GDM1 (cell line): ENCODE results near the gene VPS36.
"Not testable (repeated sequence)": the region's sequence is repeated elsewhere in the genome, so short reads cannot be mapped to it uniquely, and the experiment has no call there.

ENCODE experiments used
- DNase-seq: peaks from one replicate; lab custom pipeline; 2025; lab: John Stamatoyannopoulos, UW

The VPS36 gene

DNA sequence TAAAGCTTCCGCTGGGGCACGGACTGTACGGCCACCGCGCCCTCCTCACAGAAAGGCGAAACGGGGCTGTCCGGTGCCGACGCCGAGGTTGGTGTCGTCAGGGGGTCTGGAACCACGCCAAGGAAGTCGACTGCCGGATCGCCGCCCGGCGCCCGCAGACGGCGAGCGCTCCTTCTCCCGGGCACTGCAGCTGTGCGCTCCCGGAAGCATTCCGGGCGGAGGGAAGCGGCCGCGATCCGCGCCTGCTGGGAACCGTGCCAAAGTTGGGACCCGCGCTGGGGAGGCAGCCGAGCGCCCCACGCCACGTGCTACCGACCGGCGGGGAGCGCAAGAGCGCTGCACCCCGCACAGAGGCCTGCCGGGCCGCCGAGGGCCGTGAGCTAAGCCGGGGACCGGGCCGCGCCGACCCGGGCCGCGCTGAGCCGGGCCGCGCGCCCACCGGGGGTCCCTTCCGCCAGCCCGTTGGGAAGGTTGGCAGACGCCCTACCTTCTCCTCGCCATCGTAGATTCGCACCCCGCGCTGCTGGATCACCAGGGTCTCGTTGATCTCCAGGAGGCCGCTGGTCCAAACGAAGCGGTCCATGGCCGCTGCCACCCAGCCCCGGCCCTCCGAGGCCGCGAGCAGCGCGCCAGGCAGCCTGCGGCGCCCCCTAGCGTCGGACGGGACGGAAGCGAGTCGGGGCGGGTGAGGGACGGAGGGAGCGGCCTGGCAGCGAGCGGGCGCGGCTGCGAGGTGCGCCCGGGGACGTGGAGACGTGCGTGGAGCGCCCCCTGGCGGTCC is at the start of gene VPS36:
Gene VPS36 (minus strand): TSS at position 623 of the 781 bp plus-strand sequence. CDS start 40 bp downstream, at position 583.
- DNase-seq = peak; percentile 98

DNA sequence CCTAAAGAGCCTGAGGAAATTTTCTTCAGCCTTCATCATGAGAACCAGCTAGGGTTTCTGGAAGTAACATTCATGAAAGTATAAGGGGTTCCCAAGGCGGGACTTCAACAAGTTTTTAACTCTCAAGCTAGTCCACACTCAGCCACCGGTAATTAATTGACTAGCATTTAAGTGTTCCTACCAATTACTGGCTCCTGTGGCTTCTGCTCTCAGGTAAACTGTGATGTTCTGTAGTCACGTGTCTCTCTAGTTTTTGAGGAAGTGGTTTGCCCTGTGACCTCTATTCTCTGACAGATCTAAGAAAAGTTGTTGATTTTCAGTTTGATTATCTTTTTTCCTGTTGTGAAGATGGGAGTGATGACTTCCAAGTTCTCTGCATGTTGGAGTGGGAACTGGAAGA is 47.5 kb upstream of the VPS36 start:
- DNase-seq = not testable (repeated sequence)

- not testable (repeated sequence) for DNase-seq
Observed at GRCh38 chr13:52494241-52494640, 43.8 kb upstream of the VPS36 start.

DNA sequence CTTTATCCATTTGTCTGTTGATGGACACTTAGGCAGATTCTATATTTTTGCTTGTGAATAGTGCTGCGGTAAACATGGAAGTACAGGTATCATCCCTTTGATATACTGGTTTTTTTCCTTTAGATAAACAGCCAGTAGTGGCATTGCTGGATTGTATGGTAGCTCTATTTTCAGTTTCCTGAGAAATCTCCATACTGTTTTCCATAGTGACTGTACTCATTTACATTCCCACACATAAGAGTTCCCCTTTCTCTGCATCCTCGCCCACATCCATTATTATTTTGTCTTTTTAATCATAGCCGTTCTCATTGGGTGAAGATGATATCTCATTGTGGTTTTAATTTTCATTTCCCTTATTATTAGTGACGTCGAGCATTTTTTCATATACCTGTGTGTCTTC is 40.6 kb upstream of the VPS36 start:
- not testable (repeated sequence) for DNase-seq

- DNase-seq = not testable (repeated sequence)
Observed at GRCh38 chr13:52488763-52489162, 38.3 kb upstream of the VPS36 start.

DNA sequence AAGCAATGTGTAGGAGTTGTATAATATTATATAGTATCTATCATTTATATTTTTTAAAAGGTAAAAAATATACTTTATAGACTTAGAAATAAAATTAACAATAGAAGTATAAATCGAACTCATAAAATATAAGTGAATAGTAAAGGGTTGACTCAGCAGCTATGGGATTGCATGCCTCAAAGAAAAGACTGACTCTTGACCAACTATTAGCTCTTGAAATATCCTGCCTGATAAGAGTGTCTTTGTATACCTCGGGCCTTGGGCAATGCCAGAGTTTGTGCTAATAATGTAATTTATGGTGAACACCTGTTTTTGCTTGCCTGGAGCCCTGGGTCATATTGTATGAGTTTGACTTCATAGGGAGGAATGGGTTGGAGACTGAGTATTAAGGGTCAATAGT is 36.6 kb upstream of the VPS36 start:
- DNase-seq = not testable (repeated sequence)

DNA sequence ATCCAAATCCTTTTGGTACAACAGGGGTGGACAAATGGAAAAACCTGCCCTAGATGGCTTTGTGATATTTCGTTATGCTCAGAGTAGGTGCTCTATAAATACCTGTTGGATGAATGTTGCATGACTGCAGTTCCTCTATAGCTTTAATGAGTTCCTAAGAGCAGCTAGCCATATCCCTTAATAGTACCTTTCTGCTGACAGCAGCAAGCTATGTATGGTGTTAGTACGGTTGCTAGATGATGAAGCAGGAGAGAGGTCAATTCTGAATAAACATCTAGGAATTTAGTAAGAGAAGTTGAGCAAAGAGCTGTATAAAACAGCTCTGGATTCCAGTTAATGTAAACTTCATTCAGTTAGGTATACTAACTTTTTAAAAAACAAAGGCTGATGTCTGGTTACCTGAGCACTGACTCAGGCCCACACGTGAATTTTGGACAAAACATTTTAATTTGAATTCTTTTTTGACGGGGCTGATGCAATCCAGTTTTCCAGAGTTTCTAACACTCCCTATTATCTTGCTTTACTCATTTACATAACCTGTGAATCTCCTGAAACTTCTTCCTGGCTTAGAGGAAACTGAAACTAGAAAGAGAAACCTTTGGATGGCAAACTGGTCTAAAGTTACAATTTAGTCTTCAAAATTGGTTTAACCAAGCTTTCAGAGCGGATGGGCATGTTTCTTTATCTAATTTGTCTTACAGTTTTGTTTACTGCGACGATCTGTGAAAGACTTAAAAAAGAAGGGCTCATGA is 30.4 kb upstream of the VPS36 start:
- DNase-seq = not testable (repeated sequence)

- DNase-seq = not testable (repeated sequence)
Observed at GRCh38 chr13:52468487-52468886, 18.1 kb upstream of the VPS36 start.

- DNase-seq = no peak
Observed at GRCh38 chr13:52463526-52463925, 13.1 kb upstream of the VPS36 start.

DNA sequence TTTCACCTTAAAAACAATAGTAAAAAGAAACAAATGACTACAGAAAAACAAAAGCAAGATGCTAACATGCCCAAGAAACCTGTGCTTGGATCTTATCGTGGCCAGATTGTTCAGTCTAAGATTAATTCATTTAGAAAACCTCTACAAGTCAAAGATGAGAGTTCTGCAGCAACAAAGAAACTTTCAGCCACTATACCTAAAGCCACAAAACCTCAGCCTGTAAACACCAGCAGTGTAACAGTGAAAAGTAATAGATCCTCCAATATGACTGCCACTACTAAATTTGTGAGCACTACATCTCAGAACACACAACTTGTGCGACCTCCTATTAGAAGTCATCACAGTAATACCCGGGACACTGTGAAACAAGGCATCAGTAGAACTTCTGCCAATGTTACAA is 10.8 kb upstream of the VPS36 start:
- DNase-seq = no peak

- no peak for DNase-seq
Observed at GRCh38 chr13:52459668-52460067, 9.2 kb upstream of the VPS36 start.

GRCh38 chr13:52455677-52456041 is 5.2 kb upstream of the VPS36 start:
- DNase-seq = peak; percentile 86

- DNase-seq = peak; percentile 99
Observed at GRCh38 chr13:52454820-52455676, 4.6 kb upstream of the VPS36 start, which contains the start of gene CKAP2. Gene CKAP2 (plus strand): TSS chr13:52455478. CDS start chr13:52455557, 79 bp downstream.

- peak; percentile 49 for DNase-seq
Observed at GRCh38 chr13:52454459-52454819, 4.0 kb upstream of the VPS36 start.

GRCh38 chr13:52452470-52452869 is 2.0 kb upstream of the VPS36 start:
- no peak for DNase-seq

DNA sequence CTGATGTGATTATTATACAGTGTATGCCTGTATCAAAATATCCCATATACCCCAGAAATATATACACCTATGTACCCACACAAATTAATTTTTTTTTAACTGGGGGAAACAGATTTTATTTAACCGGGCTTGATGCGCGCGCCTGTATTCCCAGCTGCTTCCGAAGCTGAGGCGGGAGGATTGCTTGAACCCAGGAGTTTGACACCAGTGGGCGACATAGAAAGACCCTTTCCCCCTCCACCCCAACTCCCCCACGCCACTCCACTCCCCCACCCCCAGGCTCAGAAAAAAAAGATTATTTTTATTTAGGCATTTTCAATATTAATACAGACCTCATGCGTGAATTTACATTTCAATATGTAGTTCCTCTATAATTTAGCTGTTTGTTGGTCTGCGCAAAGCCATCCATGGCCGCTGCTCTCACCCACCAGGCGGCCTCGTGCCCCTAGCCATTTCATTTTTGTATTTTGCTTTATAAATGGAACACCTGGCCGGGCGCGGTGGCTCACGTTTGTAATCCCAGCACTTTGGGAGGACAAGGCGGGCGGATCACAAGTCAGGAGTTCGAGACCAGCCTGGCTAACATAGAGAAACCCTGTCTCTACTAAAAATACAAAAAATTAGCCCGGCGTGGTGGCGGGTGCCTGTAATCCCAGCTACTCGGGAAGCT is 836 bp upstream of the VPS36 start:
- DNase-seq = no peak

- DNase-seq = no peak
Observed at GRCh38 chr13:52450793-52451116, 321 bp upstream of the VPS36 start.

GRCh38 chr13:52449331-52450011 is 963 bp downstream of the VPS36 start:
- DNase-seq = no peak

DNA sequence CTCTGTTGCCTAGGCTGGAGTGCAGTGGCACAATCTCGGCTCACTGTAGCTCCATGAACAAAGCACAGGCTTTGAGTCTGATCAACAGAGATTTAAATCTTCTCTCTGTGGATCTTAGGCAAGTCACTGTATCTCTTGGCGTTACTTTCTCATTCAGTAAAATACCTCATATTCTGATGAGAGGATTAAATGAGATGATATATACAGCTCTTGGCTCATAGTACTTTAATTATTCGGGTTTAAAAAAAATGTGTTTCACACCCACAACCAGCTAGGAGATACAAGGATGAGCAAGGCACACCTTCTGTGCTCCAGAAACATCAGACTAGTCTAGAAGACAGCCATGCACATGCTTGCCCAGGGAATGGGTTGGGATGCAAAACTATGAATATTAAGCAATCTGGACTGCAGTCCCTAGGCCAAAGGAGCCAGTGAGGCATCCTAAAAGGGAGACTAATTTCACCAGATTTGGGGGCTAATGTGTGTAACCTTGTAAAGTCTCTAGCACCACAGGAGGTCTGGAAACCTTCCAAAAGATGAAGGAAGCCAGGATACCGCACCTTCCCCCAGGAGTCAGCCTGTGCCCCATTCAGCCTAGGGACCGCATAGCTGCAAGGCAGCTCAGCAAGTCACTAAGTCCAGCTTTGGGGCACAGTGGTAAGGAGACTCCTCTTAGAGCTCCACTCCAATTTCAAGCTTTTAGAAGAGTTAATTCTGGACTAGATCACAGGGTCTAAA is 2.5 kb downstream of the VPS36 start:
- no peak for DNase-seq

DNA sequence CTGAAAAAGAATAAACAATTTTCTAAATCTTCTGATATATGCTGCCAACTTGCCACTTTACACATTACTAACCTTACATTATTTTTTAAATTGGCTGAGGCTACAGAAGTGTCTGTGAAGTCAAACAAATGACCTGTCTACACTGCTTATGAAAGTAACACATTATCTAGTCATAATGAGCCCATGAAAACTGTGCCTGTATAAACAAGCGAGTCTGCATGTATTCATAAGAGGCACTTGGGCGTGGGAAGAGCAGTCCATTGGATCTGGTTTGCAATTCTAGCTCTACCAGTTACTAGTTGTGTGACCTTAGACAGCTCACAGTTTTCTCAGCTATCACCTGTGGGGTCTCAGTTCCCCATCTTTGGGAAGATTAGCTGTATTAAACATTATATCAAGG is 3.1 kb downstream of the VPS36 start:
- DNase-seq = no peak

DNA sequence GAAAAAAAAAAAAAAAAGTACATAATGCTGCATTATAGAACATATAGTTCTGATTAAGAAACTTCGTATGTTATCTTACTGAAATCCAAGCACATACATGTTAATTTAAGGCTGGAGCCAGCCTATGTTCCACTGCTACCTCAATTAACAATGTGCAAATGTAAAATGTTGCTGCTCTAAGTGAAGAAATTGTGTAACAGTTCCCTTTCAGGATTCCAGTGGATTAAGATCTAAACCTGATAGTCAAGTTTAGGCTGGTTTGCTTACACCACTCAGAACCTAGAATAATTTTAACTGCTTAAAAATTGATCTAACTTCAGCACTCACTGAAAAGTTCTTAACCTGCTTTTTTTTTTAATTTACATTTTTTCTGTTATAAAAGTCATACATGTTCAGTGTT is 4.2 kb downstream of the VPS36 start:
- DNase-seq = no peak
